Renal cortex interstitium (tissue), 11 donors: ENCODE results near the gene TRIM54. TPM values are rescaled to one million over a fixed set of nuclear protein-coding genes. Genes with fewer than 3 reads are reported as not detected.
A peak's percentile ranks its signal among the peaks of the same experiment; 100 is the strongest.
"Not testable (repeated sequence)": the region's sequence is repeated elsewhere in the genome, so short reads cannot be mapped to it uniquely, and the experiment has no call there.

Experiments
- DNase-seq, 11 donors: peaks; one replicate each; pipeline ENCODE4 v3.0.0-alpha.2; 2013; ENCODE audit warnings: low read depth in 9 of 11, low spot score in 4 of 11; ENCODE audit errors: extremely low read depth in 1 of 11
- polyA plus RNA-seq, 3 donors: library from polyadenylated mRNA; unstranded; fragments of 120-200 nt; gene quantifications; one replicate each; pipeline ENCODE4 v1.2.1, GENCODE V29; 2013; ENCODE audit not compliant: insufficient read length in 3 of 3

TRIM54 gene
- polyA plus RNA-seq, 3 donors, result 5.3 to 7.7 (median 5.7) TPM

DNA sequence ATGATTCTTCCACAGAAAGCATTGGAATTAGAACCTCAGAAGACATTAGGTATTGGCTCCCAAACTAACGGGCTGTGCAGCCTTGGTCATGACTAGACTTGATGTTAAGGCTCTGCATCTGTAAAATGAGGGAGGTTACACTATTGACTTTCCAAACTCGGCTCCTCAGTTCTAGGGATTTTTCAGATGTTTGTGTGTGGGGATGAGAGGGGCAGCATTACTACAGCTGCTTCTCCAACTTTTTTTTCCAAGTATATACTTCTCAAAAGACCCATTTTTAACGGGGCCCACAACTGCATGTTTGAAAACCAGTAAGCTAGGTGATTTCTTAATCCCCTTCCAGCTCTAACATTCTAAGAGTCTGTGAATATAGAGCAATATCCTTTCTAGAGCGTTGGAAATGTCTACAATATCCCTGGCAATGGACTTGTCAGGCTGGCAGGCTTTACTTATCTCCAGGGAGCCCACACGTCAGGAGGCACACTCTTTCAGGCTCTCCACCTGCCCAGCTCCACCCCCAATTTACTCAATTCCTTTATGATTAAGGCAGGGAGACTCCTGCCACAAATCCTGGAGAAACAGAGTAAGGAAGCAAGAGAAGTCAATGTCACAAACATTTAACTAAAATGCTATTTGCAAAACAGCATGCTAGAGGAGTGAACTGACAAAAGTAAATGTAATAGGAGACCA lies 41.5 kb downstream of the TRIM54 start:
- DNase-seq, result no peak

DNA sequence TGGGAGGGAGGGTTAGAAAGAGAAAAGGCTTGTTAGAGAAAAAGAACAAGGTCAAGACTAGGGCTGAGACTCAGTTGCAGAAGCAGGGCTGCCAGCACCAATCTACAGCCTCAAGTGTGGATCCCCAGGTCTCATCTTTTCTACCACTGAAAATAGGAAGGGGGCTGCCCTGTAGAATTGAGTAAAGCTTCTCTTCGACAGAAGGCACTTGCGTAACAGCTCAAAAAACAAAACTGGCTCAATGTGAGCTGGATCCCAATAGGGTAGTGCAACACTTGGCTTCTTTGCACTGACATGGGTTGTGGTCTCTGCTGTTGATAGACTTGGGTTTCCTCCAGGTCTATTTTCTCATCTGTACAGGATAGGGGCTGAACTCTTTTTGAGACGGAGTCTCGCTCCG lies 42.5 kb downstream of the TRIM54 start:
- DNase-seq, result no peak

DNA sequence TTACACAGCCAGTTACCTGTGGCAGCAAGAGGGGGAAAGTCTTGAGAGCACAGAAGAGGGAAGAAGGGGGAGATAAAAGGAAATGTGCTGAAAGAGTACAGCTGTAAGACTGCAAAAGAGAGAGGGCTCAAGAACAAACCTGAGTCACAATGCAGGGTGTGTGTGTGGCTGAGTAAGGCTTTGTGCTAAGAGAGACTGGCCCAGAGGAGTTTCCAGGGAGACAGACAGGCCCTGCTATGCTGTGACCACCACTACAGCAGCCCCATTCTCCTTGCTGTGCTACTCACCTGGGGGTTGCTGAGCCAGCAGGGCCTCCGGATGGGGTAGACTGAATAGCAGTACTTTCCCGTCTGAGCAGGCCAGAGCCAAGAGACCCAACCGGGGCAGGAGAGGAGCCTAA lies 53.1 kb downstream of the TRIM54 start:
- DNase-seq, result no peak

DNA sequence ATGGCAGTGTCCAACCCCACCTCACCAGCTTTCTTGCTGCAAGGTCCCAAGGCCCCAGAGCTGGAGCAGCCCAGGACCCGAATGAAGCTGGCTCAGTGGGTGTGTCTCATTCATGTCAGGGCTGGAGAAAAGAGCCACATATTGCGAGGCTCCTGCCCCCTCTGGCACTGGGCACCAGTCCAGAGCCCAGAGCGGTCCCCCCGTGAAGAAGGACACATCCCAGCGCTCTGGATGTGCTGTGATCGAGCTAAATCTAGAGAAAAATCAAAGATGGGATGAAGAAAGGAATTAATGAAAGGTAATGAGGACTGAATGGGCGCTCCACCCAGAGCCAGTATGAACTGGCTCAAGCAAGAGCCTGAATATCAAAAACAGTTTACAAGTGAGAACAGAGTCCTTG lies 53.9 kb downstream of the TRIM54 start:
- no peak for DNase-seq

DNA sequence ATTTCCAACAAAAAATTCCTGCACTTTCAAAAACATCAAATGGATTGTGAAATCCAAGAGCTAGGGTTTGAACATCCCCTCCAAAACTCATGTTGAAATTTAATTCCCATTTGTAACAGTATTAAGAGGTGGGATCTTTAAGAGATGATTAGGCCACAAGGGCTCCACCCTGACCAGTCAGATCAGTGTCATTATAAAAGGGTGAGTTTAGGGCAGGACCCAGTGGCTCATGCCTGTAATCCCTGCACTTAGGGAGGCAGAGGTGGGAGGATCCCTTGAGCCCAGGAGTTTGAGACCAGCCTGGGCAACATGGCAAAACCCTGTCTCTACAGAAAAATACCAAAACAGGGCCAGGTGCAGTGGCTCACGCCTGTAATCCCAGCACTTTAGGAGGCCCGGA lies 65.4 kb downstream of the TRIM54 start:
- no peak for DNase-seq

DNA sequence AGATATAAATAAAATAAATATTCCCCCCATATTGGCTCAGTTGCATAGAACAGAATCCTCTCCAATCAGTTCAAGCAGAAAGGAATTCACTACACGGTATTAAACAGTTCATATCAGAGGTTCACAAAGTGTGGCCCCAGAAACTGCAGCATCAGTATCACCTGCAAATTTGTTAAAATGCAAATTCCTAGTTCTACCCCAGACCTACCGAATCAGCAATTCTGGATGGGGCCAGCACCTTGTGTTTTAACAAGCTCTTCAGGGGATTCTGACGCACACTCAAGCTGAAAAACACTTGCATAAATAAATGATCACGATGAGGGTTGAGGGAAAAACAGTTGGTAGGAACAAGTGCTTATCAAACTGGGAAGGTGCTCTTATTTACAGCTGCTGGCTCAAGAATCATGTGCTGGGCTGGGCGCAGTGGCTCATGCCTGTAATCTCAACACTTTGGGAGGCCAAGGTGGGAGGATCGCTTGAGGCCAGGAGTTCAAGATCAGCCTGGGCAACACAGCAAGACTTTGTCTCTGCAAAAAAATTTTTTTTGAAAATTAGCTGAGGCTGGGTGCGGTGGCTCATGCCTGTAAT lies 68.0 kb downstream of the TRIM54 start:
- no peak for DNase-seq

DNA sequence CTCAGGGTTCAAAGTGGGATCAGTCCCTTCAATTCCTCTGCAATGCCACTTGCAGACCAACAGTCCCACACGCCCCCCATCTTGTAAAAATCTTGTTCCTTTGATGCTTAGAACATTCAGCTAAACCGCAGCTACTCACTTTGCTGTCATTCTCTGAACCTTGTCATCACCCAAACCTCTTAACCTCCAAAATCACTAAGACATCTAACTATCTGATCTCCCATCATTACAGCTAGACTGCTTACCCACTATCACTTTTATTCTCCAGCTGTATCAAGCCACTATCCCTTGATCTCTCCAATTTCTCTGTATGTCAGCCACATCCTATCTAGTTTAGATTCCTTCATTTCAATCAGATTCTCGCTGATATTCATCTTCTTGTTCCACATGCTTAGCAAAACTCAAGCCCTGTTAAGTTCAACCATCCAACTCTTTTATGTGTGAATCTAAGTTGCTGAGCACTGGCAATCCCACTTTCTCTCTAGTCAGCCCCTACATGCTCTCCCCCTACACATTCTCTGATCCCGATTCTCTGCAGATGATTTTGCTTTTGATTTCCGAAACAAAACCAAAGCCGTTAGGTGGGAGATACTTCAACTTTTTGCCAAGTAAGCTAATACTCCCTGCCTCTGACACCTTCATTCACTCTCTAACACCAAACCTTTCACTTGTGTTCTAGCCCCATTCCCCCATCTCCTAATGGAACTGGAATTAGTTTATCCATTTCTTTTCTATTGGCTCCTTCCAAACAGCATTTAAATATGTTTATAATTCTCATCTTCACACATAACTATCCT lies 69.8 kb downstream of the TRIM54 start:
- no peak for DNase-seq

DNA sequence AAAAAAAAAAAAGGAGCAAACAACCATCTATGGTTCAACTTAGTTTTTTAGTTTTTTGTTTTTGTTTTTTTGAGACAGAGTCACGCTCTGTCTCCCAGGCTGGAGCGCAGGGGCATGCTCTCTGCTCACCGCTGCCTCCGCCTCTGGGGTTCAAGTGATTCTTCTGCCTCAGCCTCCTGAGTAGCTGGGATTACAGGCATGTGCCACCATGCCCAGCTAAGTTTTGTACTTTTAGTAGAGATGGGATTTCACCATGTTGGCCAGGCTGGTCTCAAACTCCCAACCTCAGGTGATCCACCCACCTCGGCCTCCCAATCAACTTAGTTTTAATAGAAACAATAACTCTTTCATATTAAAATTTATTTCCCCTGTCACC lies 71.1 kb downstream of the TRIM54 start:
- not testable (repeated sequence) for DNase-seq

DNA sequence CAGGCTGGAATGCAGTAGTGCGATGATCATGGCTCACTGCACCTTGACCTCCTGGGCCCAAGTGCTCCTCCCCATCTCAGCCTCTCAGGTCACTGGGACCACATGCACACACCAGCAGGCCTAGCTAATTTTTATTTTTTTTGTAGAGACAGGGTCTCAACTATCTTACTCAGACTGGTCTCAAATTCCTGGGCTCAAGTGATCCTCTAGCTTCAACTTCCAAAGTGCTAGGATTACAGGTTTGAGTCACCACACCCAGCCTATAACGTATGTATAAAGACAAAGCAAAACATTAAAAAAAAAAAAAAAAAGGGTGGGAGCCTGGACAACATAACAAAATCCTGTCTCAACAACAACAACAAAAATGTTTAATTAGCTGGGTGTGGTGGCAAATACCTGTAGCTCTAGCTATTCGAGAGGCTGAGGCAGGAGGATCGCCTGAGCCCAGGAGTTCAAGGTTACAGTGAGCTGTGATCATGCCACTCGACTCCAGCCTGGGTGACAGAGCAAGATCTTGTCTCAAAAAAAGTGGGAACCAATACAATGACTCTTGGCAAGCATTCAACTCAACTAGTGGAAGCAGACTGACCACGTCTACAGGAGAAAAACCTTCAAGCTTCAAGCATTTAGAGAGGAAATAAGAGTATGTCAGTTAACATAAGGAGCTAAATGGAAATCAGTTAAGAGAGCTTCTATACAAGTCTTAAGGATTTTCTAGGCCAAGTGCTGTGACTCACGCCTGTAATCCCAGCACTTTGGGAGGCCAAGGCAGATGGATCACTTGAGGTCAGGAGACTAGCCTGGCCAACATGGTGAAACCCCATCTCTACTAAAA lies 71.8 kb downstream of the TRIM54 start:
- DNase-seq, result peak in 1 of 11 donors; percentile 3

DNA sequence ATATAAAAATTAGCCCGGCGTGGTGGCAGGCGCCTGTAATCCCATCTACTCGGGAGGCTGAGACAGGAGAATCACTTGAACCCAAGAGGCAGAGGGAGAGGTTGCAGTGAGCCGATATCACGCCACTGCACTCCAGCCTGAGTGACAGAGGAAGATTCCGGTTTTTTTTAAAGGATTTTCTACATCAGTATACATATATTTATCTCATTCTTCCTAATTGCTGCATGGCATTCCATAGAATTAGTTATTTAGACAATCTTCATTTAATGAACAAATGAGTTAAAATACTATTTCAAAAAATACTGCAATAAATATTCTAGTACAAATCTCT lies 72.3 kb downstream of the TRIM54 start:
- DNase-seq, result no peak

DNA sequence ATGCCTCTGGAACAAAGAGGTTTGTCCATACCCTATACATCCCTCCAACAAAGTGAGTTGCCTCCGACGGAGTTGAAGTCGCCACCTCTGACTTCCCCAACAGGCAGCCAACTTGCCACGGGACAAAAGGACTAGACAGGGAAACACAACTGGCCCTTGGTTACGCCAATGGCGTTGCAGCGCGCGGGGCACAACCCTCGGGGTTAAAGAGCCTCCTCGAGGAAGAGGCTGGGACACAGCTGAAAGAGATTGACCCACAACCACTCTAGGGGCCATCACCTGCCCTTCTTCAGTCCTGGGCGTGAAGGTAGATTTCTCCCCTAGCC lies 73.8 kb downstream of the TRIM54 start:
- DNase-seq, result peak in 1 of 11 donors; percentile 5

DNA sequence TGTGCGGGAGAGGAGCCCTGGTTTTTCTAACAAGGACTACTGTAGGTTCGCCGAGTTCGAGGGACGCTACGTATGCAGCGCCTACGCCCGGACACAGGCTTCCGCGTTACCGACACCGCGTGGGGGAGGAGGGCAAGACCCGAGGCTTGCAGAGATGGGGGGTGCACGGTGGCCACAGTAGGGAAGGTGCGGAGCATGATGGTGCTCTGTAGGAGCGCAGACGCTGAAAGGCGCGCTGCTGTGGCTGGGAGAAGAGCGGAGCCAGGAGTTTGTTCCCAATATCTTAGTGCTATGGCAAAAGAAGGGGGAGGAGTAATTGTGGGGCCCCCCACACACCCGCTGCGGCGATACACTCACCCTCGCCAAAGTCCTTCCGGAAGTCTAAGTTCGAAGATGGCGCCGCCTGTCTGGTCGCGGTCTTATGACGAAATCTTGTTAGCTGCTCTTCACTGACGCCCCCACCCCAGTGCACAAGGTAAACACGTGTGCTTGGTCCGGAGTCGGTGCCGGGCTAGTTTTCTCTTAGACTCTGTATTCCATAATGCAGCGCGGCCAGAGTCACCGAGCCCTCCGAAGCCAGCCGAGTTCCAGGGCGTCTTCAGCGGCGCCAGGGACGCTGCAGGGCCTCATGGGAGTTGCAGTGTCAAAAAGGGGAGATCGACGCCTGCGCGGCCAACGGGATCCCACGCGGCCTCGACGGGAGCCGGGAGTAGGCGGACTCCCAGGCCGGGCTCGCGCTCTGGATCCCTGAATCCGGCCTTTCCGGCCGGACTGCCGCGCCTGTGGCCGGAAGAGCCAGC lies 74.4 kb downstream of the TRIM54 start, which contains the start of gene GTF3C2:
TSS of gene GTF3C2 (minus strand) at position 383 of the 800 bp plus-strand sequence. CDS start 13,210 bp downstream, outside the sequence.
- peak; percentile 91 to 98 (median 97) for DNase-seq

Other genes starting within 250 kb of the TRIM54 start
- gene TMEM214, start 249.5 kb upstream of the TRIM54 start, polyA plus RNA-seq, result 10 to 100 TPM; 55.8 to 71.9 (median 63.6) TPM
- 10 to 100 TPM; 61.9 to 66.8 (median 65.2) TPM for gene AGBL5, start 230.8 kb upstream of the TRIM54 start, polyA plus RNA-seq
- 100 to 1,000 TPM; 234 to 273 (median 243) TPM for gene OST4, start 210.8 kb upstream of the TRIM54 start, polyA plus RNA-seq
- gene EMILIN1, start 203.8 kb upstream of the TRIM54 start, polyA plus RNA-seq, result 100 to 1,000 TPM in 1 of 3 donors, 10 to 100 TPM in 2; 53.5 to 130 (median 96.3) TPM
- 10 to 100 TPM; 42.9 to 58.5 (median 55.3) TPM for gene KHK, start 195.7 kb upstream of the TRIM54 start, polyA plus RNA-seq
- gene CGREF1, start 163.3 kb upstream of the TRIM54 start, polyA plus RNA-seq, result 1 to 10 TPM; 6.2 to 8.6 (median 7.4) TPM
- gene ABHD1, start 158.6 kb upstream of the TRIM54 start, polyA plus RNA-seq, result 1 to 10 TPM; 1.3 to 1.9 (median 1.6) TPM
- 10 to 100 TPM; 42.0 to 55.0 (median 46.4) TPM for gene PREB, start 147.8 kb upstream of the TRIM54 start, polyA plus RNA-seq
- gene PRR30, start 143.0 kb upstream of the TRIM54 start, polyA plus RNA-seq, result not detected
- gene TCF23, start 133.4 kb upstream of the TRIM54 start, polyA plus RNA-seq, result under 1 TPM; 0.51 to 0.78 (median 0.62) TPM
- 100 to 1,000 TPM; 148 to 150 (median 148) TPM for gene ATRAID, start 70.4 kb upstream of the TRIM54 start, polyA plus RNA-seq
- 10 to 100 TPM; 37.2 to 47.6 (median 42.0) TPM for gene SLC5A6, start 70.2 kb upstream of the TRIM54 start, polyA plus RNA-seq
- 10 to 100 TPM; 50.4 to 54.6 (median 54.1) TPM for gene CAD, start 65.1 kb upstream of the TRIM54 start, polyA plus RNA-seq
- 1 to 10 TPM; 6.0 to 9.2 (median 7.6) TPM for gene SLC30A3, start 19.4 kb upstream of the TRIM54 start, polyA plus RNA-seq
- gene DNAJC5G, start 7.0 kb upstream of the TRIM54 start, polyA plus RNA-seq, result 1 to 10 TPM in 2 of 3 donors, under 1 TPM in 1; 0.59 to 1.7 (median 1.4) TPM
- gene UCN, start 26.0 kb downstream of the TRIM54 start, polyA plus RNA-seq, result 1 to 10 TPM in 1 of 3 donors, under 1 TPM in 2; 0.56 to 1.1 (median 0.82) TPM
- 10 to 100 TPM; 74.0 to 90.5 (median 81.4) TPM for gene MPV17, start 40.7 kb downstream of the TRIM54 start, polyA plus RNA-seq
- 10 to 100 TPM; 68.4 to 72.3 (median 71.3) TPM for gene GTF3C2, start 74.3 kb downstream of the TRIM54 start, polyA plus RNA-seq
- 10 to 100 TPM; 49.7 to 56.0 (median 52.3) TPM for gene EIF2B4, start 87.9 kb downstream of the TRIM54 start, polyA plus RNA-seq
- 100 to 1,000 TPM; 101 to 110 (median 101) TPM for gene SNX17, start 88.2 kb downstream of the TRIM54 start, polyA plus RNA-seq
- 10 to 100 TPM; 14.9 to 22.5 (median 21.0) TPM for gene ZNF513, start 98.3 kb downstream of the TRIM54 start, polyA plus RNA-seq
- gene PPM1G, start 127.2 kb downstream of the TRIM54 start, polyA plus RNA-seq, result 100 to 1,000 TPM in 1 of 3 donors, 10 to 100 TPM in 2; 84.3 to 105 (median 95.1) TPM
- gene NRBP1, start 146.2 kb downstream of the TRIM54 start, polyA plus RNA-seq, result 100 to 1,000 TPM; 122 to 134 (median 123) TPM
- gene KRTCAP3, start 160.0 kb downstream of the TRIM54 start, polyA plus RNA-seq, result 10 to 100 TPM in 1 of 3 donors, 1 to 10 TPM in 2; 5.1 to 10.8 (median 8.6) TPM
- 10 to 100 TPM; 44.4 to 66.7 (median 46.0) TPM for gene IFT172, start 207.3 kb downstream of the TRIM54 start, polyA plus RNA-seq
- 1 to 10 TPM; 6.4 to 8.1 (median 7.0) TPM for gene FNDC4, start 212.8 kb downstream of the TRIM54 start, polyA plus RNA-seq
- gene GCKR, start 214.4 kb downstream of the TRIM54 start, polyA plus RNA-seq, result under 1 TPM in 2 of 3 donors, not detected in 1; 0.20 to 0.38 TPM